ENCODE data around the gene SLC44A3. TPM values are rescaled to one million over a fixed set of nuclear protein-coding genes. Genes with fewer than 3 reads are reported as not detected.

Gene SLC44A3
- total RNA-seq, 3 donors from 2014 or later: 2.1 to 12.6 (median 10.5) TPM

GRCh38 chr1:94843430-94843829 lies 23.3 kb downstream of the SLC44A3 start:
- no peak overlapping the region for H3K27ac ChIP-seq
- H3K36me3 ChIP-seq: no peaks in the 10 kb centered on the region
- DNase-seq (ENCODE audit: low spot score in 2 of 2): no peak
- no peaks in the 10 kb centered on the region for H3K27me3 ChIP-seq
- H3K4me3 ChIP-seq: no peak overlapping the region
- intact Hi-C loops (cut with DNase I; ENCODE audit: low total_unique reads): no loop called here
- H3K4me1 ChIP-seq: no peaks in the 10 kb centered on the region
- TF ChIP-seq CTCF (IDR thresholded peaks at IDR 0.05) (no peak), POLR2AphosphoS5 (IDR thresholded peaks at IDR 0.05) (no peak), POLR2A (IDR thresholded peaks at IDR 0.05) (no peak)
- no peaks in the 10 kb centered on the region for H3K9me3 ChIP-seq

- TF ChIP-seq POLR2A (IDR thresholded peaks at IDR 0.05) (no peak), POLR2AphosphoS5 (IDR thresholded peaks at IDR 0.05) (no peak), CTCF (IDR thresholded peaks at IDR 0.05) (no peak)
Measured at GRCh38 chr1:94843846-94844245, 23.7 kb downstream of the SLC44A3 start.

GRCh38 chr1:94846308-94846707 lies 26.2 kb downstream of the SLC44A3 start:
- Histone ChIP-seq H3K27ac (no peak overlapping the region), H3K36me3 (no peaks in the 10 kb centered on the region), H3K9me3 (no peaks in the 10 kb centered on the region), H3K4me1 (no peaks in the 10 kb centered on the region), H3K4me3 (no peak overlapping the region), H3K27me3 (no peaks in the 10 kb centered on the region)
- DNase-seq (ENCODE audit: low spot score in 2 of 2): no peak
- TF ChIP-seq CTCF (IDR thresholded peaks at IDR 0.05) (no peak), POLR2AphosphoS5 (IDR thresholded peaks at IDR 0.05) (no peak), POLR2A (IDR thresholded peaks at IDR 0.05) (no peak)
- intact Hi-C loops (cut with DNase I; ENCODE audit: low total_unique reads): no loop called here

More at GRCh38 chr1:94843846-94844245, 23.7 kb downstream of the SLC44A3 start:
- H3K27ac ChIP-seq: no peak overlapping the region
- H3K36me3 ChIP-seq: no peaks in the 10 kb centered on the region
- no peaks in the 10 kb centered on the region for H3K4me1 ChIP-seq
- no peaks in the 10 kb centered on the region for H3K27me3 ChIP-seq
- H3K4me3 ChIP-seq: no peak overlapping the region
- DNase-seq (ENCODE audit: low spot score in 2 of 2): no peak
- intact Hi-C loops (cut with DNase I; ENCODE audit: low total_unique reads): no loop called here
- no peaks in the 10 kb centered on the region for H3K9me3 ChIP-seq

- no peak for DNase-seq (ENCODE audit: low spot score in 2 of 2)
- intact Hi-C loops (cut with DNase I; ENCODE audit: low total_unique reads): loop anchor here (10.0 kb wide), 1 partner anchor 193 kb away; no protein-coding TSS in a partner anchor
- Histone ChIP-seq H3K27me3 (no peaks in the 10 kb centered on the region), H3K27ac (no peak overlapping the region), H3K4me3 (no peak overlapping the region), H3K9me3 (no peaks in the 10 kb centered on the region), H3K36me3 (no peaks in the 10 kb centered on the region), H3K4me1 (peaks cover 0 to 7% of the 10 kb centered on the region in 2 donors)
- TF ChIP-seq POLR2A (IDR thresholded peaks at IDR 0.05) (no peak), POLR2AphosphoS5 (IDR thresholded peaks at IDR 0.05) (no peak)
Measured at GRCh38 chr1:94851571-94851970, 31.4 kb downstream of the SLC44A3 start.

- intact Hi-C loops (cut with DNase I; ENCODE audit: low total_unique reads): loop anchor here (10.0 kb wide), 1 partner anchor 192 kb away; no protein-coding TSS in a partner anchor
- no peak for DNase-seq (ENCODE audit: low spot score in 2 of 2)
- no peak overlapping the region for H3K27ac ChIP-seq
- H3K27me3 ChIP-seq: no peaks in the 10 kb centered on the region
- peaks cover 0 to 7% of the 10 kb centered on the region in 2 donors for H3K4me1 ChIP-seq
- TF ChIP-seq CTCF (IDR thresholded peaks at IDR 0.05) (no peak), POLR2A (IDR thresholded peaks at IDR 0.05) (no peak), POLR2AphosphoS5 (IDR thresholded peaks at IDR 0.05) (no peak)
- no peaks in the 10 kb centered on the region for H3K36me3 ChIP-seq
- H3K4me3 ChIP-seq: no peak overlapping the region
- no peaks in the 10 kb centered on the region for H3K9me3 ChIP-seq
Measured at GRCh38 chr1:94852788-94853187, 32.6 kb downstream of the SLC44A3 start.
